ENCODE measurements around the gene SMAD2.

The SMAD2 gene

GRCh38 chr18:47953471-47953931 is 23.0 kb upstream of the SMAD2 start:
- FAIRE-seq (peak; percentile 63), DNase-seq (ENCODE audit: insufficient read length) (no peak)
- TF ChIP-seq POLR2A (IDR thresholded peaks at IDR 0.05; ENCODE audit: low read depth, low read length) = no peak
- TF ChIP-seq POLR2AphosphoS5 (IDR thresholded peaks at IDR 0.05; ENCODE audit: low read depth, low read length) = no peak
- no peak for TF ChIP-seq TAF1 (IDR thresholded peaks at IDR 0.05; ENCODE audit: borderline replicate concordance, low read depth, low read length)

GRCh38 chr18:47950511-47950910 is 20.1 kb upstream of the SMAD2 start:
- FAIRE-seq = no peak

DNA sequence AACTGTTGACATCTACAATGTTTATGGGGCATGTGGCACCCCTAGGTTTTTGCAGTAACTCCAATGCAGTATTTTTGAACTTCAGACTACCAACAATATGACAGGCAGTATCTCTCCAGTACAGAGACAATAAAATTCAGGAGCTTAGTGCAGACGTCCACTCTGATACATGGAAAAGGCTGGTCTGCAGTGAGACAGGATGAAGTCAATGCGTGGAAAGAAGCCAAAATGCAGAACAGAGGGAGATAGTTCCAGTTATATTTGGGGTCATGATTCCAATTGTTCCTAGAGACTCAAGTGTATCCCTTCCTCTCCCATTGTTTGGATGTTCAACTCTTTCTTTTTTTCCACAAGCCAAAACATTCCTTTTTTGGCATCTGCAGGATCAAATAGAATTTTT is 18.7 kb upstream of the SMAD2 start:
- no peak for DNase-seq (ENCODE audit: insufficient read length)
- TF ChIP-seq POLR2A (IDR thresholded peaks at IDR 0.05; ENCODE audit: low read depth, low read length) (no peak), TAF1 (IDR thresholded peaks at IDR 0.05; ENCODE audit: borderline replicate concordance, low read depth, low read length) (no peak), POLR2AphosphoS5 (IDR thresholded peaks at IDR 0.05; ENCODE audit: low read depth, low read length) (no peak)
- FAIRE-seq = no peak

More at GRCh38 chr18:47950511-47950910, 20.1 kb upstream of the SMAD2 start:
- no peak for DNase-seq (ENCODE audit: insufficient read length)
- TF ChIP-seq POLR2A (IDR thresholded peaks at IDR 0.05; ENCODE audit: low read depth, low read length) = no peak

DNA sequence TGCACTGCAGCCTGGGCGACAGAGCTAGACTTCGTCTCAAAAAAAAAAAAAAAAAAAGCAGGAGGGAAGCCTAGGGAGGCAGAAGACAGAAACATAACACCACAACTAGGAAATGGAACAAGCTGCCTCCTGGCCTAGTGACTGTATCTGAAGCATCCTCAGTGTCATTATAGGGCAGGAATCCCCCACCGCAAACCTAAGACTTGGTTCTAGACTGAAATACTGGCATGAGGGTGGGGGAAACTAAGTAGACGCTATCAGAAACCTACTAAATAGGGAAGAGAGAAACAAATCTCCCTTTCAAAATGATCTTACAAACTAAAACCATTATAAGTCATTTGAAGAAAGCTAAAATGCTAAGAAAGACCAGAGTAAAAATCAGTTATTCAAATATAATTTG is 16.4 kb upstream of the SMAD2 start:
- no peak for DNase-seq (ENCODE audit: insufficient read length)
- FAIRE-seq = no peak
- TF ChIP-seq TAF1 (IDR thresholded peaks at IDR 0.05; ENCODE audit: borderline replicate concordance, low read depth, low read length) = no peak
- TF ChIP-seq POLR2AphosphoS5 (IDR thresholded peaks at IDR 0.05; ENCODE audit: low read depth, low read length) = no peak
- TF ChIP-seq POLR2A (IDR thresholded peaks at IDR 0.05; ENCODE audit: low read depth, low read length) = no peak

DNA sequence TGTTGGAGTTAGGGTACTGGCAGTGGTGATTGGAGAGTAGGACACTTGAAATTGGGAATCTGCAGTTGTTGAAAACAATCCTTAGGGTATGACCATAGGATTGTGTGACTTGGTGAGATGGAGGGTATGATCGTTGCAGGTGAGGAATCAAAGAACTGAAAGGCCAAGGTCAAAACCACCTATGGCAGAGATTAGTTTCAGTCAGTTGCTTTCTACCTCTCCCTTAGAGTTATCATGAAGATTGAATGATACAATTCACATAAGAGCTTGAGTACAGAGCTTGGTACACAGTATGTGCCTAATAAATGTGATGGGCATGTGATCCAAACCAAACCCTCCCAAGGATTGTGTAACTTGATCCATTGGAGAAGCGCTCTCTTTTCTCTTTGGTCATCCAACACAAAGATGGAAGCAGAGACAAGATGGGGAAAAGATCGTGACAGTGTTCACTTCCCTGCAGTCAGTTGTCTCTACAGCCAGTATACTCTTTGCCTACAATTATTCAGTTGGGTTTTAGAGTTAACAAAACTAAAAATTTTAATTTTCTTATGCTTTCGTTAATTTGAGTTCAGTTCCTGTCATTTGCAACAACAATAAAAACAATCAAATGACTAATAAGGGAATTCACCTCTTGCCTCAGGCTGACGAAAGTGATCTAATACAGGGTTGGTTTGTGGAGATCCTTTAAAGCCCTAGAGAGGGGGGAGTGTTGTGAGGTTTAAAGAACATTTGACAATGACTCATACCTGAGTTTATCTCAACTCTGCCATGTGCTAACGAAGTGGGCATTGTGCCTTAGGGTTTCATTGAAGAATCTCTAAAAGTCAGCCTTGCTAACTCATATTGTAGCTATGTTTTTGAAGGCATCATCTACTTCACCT is 14.8 kb upstream of the SMAD2 start:
- FAIRE-seq (no peak), DNase-seq (ENCODE audit: insufficient read length) (no peak)
- TF ChIP-seq TAF1 (IDR thresholded peaks at IDR 0.05; ENCODE audit: borderline replicate concordance, low read depth, low read length) = no peak
- no peak for TF ChIP-seq POLR2AphosphoS5 (IDR thresholded peaks at IDR 0.05; ENCODE audit: low read depth, low read length)
- TF ChIP-seq POLR2A (IDR thresholded peaks at IDR 0.05; ENCODE audit: low read depth, low read length) = no peak

DNA sequence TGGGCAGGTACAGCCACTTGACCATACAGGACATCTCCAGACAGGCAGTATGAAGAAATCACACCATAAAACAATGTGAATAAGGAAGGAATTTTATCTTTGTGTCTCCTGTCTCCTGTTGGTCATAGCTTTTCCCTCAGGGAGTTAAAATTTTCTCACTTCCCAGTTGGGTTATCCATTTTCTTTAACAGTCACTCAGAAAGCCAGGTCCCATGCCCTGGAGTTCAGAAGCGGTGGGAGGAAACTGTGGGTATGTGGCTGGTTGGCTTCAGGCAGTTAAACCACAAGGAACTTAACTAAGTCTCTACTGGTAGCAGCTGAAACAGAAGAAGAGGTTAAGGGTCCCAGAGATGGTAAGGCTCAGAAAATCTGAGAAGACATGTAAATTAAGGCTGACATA is 6.5 kb upstream of the SMAD2 start:
- DNase-seq (ENCODE audit: insufficient read length) (no peak), FAIRE-seq (no peak)
- no peak for TF ChIP-seq POLR2AphosphoS5 (IDR thresholded peaks at IDR 0.05; ENCODE audit: low read depth, low read length)
- TF ChIP-seq TAF1 (IDR thresholded peaks at IDR 0.05; ENCODE audit: borderline replicate concordance, low read depth, low read length) = no peak
- TF ChIP-seq POLR2A (IDR thresholded peaks at IDR 0.05; ENCODE audit: low read depth, low read length) = no peak

GRCh38 chr18:47935321-47936055 is 5.0 kb upstream of the SMAD2 start:
- DNase-seq (ENCODE audit: insufficient read length) = no peak
- FAIRE-seq = no peak
- TF ChIP-seq POLR2AphosphoS5 (IDR thresholded peaks at IDR 0.05; ENCODE audit: low read depth, low read length) (no peak), TAF1 (IDR thresholded peaks at IDR 0.05; ENCODE audit: borderline replicate concordance, low read depth, low read length) (no peak), POLR2A (IDR thresholded peaks at IDR 0.05; ENCODE audit: low read depth, low read length) (no peak)

DNA sequence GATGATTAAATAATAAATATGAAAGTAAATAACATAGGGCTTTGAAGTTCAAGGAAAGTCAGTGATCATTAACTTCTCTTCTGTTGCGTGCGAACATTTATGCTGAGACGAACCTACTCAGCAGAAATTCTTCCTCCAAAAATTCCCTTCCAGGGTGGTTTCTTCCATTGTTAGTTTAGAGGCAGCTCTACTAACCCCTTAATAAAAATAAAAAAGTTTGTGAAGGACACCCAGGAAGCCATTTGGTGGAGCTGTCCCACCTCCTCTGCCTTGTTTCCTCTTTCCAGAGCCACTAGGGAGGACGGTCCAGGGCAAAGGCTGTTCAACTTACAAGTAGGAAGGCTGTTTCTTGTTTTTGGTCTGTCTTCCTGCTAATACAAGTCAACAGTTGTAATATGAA is 2.1 kb upstream of the SMAD2 start:
- FAIRE-seq = no peak
- no peak for DNase-seq (ENCODE audit: insufficient read length)
- TF ChIP-seq POLR2A (IDR thresholded peaks at IDR 0.05; ENCODE audit: low read depth, low read length) = no peak

- no peak for DNase-seq (ENCODE audit: insufficient read length)
- no peak for TF ChIP-seq POLR2AphosphoS5 (IDR thresholded peaks at IDR 0.05; ENCODE audit: low read depth, low read length)
- TF ChIP-seq TAF1 (IDR thresholded peaks at IDR 0.05; ENCODE audit: borderline replicate concordance, low read depth, low read length) = no peak
- TF ChIP-seq POLR2A (IDR thresholded peaks at IDR 0.05; ENCODE audit: low read depth, low read length) = no peak
- FAIRE-seq = peak; percentile 38
Observed at GRCh38 chr18:47932190-47932589, 1.7 kb upstream of the SMAD2 start.

- DNase-seq (ENCODE audit: insufficient read length) = no peak
- TF ChIP-seq POLR2A (IDR thresholded peaks at IDR 0.05; ENCODE audit: low read depth, low read length) (no peak), TAF1 (IDR thresholded peaks at IDR 0.05; ENCODE audit: borderline replicate concordance, low read depth, low read length) (no peak), POLR2AphosphoS5 (IDR thresholded peaks at IDR 0.05; ENCODE audit: low read depth, low read length) (no peak)
- no peak for FAIRE-seq
Observed at GRCh38 chr18:47931718-47932103, 1.3 kb upstream of the SMAD2 start.

DNA sequence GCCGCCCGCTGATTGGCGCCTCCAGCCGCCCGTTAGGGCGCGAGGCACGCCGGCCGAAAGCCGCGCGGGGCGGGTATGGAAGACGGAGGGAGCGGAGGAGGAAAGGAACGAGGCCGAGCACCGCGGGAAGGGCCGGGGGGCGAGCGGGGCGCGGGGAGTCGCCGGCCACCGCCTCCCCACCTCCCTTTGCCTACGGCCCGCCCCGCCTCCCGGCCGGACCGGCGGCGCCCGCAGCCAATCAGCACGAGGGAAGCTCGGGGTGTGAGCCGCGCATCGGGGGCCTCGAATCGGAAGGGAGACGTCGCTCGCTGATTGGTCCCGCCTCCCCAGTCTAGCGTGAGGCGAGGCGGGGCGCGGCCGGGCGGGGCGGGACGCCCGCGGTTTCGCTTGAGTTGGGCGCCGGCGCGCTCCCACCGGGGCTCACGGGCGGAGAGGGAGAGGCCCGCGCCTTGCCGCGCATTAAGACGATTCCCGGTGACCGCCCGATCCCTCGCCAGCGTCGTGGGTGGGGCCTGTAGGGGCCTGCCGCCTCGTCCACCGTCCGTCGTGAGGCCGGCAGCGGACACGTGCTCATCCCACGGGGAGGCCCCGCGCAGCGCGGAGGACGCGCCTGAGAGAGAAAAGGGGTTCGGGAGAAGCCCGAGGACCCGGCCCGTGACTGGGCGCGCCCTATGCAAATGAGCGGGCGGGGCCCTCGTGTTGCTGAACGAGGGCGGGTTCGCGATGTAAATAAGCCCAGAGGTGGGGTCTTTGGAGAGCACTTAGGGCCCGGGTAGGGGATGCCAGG is 665 bp upstream of the SMAD2 start:
- FAIRE-seq (peak; percentile 98), DNase-seq (ENCODE audit: insufficient read length) (peak; percentile 79)
- 0 out of 2 replicates have a peak, but pooled peaks have one; percentile 10 for TF ChIP-seq TAF1 (IDR thresholded peaks at IDR 0.05; ENCODE audit: borderline replicate concordance, low read depth, low read length)
- TF ChIP-seq POLR2AphosphoS5 (IDR thresholded peaks at IDR 0.05; ENCODE audit: low read depth, low read length) = peak; percentile 60
- TF ChIP-seq POLR2A (IDR thresholded peaks at IDR 0.05; ENCODE audit: low read depth, low read length) = peak; percentile 78
